DMS79 (cell line): ENCODE measurements around the gene ALPK1.
"Not testable (repeated sequence)": the region's sequence is repeated elsewhere in the genome, so short reads cannot be mapped to it uniquely, and the experiment has no call there.

Experiments used
- DNase-seq: peaks from one replicate; lab custom pipeline; 2025; lab: John Stamatoyannopoulos, UW

ALPK1 gene

DNA sequence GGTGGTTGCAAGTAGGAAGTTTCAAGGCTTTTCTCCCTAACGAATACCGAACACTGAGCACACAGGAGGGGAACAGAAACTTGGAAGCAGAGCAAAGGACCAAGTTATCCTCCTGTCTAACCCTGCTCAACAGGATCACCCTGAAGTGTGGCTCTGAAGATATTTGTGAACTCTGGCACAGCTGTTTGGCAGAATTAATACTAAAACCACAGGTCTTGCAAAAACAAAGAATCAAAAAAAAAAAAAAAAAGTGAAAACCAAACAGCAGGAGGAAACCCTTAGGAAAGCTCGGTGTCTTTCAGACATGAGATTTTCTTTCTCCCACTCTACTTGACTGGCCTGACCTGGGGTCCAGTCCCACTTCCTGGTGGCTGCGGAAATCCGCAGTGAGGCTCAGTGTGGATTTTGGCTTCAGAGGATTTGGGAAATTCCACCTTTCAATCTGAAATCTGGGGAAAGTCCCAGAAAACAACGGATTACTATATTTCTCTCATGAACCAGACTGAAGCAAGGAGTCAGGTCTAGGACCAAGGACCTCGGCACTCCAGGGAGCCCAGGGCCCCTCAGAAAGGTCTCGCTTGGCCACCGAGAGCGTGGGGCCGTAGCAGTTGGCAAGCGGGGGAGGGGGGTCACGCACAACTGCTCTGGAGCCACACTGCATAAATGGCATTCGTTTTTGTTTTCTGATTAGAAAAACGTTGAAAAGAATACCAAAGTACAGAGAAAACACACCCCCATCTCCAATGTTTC lies 12.3 kb upstream of the ALPK1 start:
- DNase-seq = no peak

DNA sequence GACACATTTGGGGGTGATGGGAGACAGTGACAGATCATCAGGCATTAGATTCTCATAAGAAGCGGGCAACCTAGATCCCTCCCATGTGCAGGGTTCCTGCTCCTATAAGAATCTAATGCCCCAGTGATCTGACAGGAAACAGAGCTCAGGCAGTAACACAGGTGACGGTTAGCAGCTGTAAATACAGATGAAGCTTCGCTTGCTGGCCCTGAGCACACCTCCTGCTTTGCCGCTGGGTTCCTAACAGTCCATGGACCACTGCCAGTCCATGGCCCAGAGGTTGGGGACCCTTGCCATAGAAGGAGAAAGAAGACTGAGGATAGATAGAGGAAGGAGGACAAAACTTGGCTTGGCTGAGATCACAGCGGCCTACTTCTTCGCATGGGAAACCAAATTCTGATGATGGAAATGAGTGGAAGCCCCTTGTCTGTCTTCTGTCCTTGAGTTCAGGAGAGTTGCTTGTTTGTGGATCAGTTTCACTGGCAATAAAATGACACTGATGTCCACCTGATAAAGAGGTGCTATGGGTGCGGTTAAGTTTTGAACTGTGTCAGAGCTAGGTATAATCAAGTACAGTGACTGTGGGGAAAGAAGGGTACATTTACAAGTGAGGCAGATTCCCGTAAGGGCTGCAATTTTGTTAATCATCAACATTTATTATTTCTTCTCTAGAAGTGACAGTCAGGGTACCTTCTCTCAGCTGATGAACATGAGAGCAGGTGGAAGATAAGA lies 9.7 kb upstream of the ALPK1 start:
- DNase-seq = no peak

DNA sequence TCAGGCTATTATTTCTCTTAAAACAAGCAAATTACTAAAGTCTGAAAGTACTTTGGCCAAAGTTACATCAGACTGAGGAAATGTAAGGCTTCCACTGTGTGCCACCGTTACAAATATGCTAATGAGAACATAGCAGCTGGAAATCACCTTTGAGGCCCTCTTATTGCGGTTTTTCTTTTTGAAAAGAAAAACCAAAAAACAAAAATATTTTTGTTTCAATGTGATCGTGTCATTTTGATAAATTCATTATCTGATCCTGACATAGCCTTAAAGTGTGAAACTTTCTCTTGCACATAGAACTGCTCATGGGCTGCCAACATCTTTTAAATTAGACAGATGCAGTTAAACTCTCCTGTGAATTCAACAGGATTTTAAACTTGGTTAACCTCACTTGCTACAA lies 8.7 kb upstream of the ALPK1 start:
- no peak for DNase-seq

DNA sequence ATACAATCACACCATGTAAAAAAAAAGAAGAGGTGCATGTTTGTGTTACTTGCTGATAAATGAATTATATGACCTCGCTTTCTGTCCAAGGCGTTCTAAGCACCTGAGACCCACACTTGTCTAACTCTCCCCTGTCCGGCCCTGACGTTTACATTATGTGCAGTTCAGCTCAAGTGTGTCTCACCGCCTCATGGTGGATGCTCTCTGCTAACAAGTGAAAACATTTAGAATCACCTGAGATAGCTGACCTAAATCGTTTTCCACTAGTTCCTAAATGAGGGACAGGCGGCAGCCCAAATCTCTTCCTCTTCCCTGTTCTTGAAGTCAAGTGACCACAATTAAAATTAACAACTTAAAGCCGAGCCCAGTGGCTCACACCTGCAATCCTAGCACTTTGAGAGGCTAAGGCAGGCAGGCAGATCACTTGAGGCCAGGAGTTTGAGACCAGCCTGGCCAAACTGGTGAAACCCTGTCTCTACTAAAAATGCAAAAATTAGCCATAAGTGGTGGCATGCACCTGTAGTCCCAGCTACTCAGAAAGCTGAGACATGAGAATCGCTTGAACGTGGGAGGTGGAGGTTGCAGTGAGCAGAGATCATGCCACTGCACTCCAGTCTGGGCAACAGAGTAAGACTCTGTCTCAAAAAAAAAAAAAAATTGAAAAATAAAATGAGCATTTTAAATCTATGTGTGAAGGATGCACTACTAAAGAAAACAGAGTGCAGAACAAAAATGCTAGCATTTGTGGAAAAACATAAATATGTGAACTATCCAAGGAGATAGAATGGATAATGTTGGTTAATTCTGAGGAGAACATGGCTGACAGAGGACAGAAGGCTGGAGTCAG lies 7.5 kb upstream of the ALPK1 start:
- DNase-seq = no peak

DNA sequence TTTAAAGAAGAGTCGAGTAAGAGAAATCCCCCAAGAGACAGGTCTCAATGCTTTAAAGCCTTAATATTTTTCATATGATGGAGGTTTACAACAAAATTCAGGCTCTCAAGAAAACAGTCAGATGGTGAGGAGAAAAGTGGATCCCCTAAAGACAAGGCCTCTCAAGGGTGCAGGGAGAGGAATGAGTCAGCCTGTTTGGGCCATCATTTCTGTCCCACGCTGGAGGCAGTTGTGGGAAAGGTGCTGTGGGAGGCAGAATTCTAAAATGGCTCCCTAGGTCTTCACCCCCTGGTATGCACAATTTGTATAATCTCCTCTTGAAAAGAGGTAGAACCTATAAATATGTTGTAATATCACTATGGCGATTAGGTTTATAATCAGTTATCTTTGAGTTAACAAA lies 6.8 kb upstream of the ALPK1 start:
- no peak for DNase-seq

DNA sequence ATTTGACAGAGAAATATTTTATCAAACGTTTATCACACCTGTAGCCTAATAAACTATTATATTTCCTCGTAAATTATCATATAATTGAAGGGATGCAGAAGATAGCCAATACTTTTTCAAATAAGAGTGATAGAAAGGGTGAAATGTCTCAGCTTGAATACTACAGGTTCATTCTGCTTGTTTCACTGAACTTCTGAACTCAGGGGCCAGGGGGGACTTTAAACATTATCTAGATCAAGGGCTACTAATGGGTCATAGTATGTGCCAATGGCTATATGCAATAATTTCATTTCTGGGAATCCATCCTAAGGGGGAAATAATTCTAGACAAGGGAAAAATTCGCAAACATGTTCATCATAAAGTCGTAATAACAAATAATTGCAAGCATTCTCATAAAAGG lies 2.6 kb downstream of the ALPK1 start:
- no peak for DNase-seq

DNA sequence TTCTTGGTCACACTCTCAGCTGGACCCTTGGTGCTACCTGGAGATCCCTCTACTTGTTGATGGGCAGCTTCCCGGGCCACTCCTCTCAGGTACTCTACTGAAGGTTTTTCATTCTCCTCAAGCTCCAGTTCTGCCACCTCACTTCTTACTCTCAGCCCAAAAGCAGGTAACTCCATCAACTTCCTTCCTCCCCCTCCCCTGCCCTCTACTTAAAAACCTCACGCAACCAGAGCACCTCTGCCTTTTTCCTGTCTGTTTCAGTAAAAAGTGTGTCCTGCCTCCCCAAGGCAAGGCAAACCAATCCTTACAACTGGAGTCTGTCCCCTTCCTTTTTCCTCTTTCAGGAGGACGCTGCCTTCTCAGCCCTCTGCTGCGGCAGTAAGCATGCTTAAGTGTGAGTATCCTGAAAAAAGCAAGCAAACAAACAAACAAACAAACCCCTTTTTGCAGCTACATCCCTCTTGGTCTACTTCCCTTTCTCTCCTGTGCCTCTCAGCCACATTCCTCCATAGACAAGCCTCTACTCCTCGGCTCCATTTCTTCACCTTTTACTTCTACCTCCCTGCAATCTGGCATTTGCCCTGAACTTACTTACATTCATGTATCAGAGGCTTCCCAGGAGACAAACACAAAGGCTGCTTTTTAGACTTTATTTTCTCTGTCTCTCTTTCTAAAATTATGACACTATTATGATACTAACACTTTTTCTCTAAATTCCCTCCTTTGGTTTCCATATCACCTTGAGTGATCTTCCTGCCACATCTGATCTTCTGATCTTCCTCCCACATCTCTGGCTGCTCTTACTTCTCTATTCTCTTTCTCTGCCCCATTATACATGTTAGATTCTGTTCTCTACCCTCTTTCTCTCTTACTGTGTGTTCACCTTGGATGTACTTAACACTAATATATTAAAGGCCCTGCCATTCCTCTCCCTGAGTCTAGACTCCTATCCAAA lies 5.4 kb downstream of the ALPK1 start:
- DNase-seq = no peak

DNA sequence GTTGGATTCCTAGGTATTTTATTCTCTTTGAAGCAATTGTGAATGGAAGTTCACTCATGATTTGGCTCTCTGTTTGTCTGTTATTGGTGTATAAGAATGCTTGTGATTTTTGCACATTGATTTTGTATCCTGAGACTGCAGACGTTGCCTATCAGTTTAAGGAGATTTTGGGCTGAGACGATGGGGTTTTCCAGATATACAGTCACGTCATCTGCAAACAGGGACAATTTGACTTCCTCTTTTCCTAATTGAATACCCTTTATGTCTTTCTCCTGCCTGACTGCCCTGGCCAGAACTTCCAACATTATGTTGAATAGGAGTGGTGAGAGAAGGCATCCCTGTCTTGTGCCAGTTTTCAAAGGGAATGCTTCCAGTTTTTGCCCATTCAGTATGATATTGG lies 8.3 kb downstream of the ALPK1 start:
- DNase-seq = not testable (repeated sequence)

DNA sequence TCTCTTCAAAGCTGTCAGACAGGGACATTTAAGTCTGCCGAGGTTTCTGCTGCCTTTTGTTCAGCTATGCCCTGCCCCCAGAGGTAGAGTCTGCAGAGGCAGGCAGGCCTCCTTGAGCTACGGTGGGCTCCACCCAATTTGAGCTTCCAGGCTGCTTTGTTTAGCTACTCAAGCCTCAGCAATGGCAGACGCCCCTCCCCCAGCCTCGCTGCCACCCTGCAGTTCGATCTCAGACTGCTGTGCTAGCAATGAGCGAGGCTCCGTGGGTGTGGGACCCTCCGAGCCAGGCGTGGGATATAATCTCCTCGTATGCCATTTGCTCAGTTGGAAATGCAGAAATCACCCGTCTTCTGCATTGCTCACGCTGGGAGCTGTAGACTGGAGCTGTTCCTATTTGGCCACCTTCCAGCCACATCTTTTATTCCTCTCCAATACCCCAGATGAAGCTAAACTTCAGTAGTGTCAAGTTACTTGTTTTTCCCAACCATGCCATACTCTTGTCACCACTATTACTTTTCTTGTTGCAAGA lies 12.2 kb downstream of the ALPK1 start:
- peak; percentile 18 for DNase-seq

DNA sequence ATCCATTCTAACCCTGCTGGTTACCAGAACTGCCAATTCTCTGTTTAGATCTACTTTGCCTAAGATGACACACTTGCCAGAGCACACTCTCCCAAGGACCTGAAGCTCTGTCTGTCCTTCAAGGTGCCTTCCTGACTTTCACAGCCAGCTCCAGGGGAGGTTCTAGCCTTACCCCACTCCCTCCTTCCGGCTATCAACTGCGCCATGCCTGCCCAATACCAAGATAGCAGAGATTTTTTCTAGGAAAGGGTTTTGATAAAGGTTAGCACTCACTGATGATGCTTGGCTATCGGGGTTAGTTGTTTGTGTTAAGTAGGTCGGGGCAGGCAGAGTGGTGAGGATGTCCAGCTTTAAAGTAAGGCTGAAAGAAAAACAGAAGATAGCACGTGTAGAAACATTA lies 14.3 kb downstream of the ALPK1 start:
- DNase-seq = no peak

DNA sequence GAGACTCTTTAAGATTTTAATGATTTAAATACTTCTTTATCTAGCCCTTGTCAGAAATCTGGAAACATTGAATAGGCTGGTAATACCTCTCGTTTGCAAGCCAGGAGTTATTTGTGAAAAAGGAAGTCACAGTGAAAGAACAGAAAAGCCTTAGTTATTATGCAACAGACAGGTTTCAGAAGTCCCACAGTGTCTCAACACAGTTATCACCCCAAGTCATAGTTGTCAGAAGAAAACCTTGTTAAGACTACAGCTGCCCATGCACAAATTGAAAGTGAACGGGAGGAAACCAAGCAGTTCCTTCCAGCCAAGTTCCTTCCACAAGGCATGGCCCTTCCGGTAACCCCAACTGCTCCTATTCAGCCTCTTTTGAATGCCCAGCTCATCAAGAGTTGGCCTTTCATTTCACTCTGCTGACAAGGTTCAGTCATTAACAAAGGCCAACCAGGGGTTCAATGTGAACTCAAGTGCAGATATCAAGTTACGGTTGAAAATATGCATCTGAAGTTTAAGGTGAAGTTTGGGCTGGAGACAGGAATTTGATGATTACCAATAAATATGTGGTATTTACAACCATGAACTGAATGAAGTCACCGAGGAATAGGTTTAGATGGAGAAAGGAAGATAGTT lies 15.6 kb downstream of the ALPK1 start:
- no peak for DNase-seq

DNA sequence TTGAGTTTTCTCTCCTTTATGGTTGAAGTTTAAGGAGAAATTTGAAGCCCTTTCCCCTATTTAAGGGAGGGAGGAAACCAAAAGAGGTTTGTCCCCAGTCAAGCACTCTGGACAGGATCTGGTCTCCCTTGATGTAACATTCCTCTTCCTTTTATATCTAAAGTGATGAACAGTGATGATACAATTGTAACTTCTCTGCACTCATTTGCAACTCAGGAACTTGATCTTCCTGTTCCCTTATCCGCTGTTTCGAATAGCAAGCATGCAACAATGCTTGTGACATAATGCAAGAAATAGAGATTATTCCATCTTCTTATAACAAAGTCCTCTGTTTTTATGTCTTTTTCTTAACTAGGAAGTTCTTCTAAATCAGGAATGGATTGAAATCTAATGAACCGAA lies 18.3 kb downstream of the ALPK1 start:
- no peak for DNase-seq

DNA sequence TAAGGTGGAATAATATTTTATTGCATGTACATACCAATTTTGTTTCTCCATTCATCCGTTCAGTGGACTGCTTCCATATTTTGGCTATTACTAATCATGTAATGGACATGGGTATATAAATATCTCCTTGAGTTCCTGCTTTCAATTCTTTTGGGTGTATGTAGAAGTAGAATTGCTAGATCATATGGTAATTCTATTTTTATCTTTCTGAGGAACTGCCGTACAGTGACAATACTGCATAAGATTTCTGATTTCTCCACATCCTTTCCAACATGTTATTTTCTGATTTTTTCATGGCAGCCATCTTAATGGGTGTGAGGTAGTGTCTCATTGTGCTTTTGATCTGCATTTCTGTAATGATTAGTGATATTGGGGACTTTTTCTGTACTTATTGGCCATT lies 19.2 kb downstream of the ALPK1 start:
- no peak for DNase-seq

DNA sequence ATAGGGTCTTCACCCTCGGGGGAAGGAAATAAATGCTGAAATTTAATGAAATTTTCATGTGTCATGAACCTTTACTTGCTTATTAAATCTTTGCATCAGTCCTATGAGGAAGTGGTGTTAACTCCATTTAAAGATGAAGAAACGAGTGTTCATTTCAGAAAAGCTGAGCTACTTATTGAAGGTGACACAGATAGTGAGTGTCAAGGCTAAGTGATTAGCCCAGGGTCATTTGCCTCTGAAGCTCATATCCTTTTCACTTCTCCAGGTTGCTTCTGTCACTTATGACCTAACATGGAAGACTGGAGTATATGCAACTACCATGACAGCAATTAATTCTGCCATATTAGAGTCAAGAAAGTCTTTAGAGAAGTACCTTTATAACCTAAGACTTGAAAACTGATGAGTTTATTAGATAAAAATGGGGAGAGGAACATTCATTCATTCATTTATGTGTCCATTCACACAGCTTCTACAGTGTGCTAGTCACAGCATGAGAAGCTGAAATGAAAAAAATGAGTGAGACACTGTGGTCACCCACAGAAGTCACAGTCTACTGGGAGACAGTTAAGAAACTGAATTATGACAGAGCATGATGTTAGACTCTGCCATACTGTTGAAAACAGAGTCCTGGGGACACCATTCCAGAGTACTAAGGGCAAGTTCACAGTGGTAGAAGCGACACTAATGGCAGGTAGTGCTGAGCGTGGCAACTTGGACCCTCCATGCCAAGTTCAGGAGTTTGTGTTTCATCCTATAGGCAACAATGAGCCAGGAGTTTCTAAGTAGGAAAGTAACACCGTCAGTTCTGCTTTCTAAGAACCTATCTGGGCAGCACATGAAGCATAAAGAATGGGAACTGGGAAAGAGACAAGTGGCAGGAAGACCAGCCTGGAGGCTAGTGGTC lies 21.3 kb downstream of the ALPK1 start:
- no peak for DNase-seq

DNA sequence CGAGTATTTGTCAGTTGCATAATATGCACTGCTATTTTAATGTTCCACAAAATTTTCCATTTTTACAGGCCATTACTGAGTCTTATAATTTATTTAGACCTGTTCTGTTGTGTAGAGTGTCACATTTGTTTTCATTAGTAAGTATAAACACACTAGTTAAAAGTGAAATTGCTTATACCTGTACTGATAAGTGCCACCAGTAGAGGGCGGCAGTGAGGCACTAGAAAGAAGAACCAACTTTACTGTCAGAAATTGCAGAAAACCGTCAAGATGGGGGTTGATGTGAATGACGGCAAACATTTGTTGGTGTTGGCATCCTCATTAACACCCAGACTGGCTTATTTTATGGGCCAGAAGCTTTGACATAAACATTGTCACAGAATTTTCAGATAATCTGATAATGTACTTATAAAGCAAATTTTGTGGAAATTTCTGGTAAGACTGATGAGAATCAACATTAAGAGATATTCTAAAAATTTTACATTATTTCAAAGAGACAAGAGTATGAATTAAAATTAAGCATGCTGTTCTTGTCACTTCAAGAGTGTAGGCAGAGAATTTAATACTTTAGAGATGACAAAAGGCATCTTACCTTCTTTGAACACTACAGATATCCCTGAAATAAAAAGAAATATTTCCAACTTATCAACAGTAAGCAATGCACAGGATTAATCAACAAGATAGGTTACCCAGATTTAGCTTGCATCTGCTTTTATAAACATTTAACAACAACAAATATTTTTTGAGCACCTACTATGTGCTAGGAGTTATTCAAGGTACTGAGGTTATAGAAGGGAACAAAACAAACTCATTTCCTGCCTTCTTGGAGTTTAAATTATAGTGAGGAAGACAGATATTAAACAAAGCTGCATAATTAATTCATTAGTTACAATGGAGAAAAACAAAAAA lies 24.9 kb downstream of the ALPK1 start:
- DNase-seq = no peak

DNA sequence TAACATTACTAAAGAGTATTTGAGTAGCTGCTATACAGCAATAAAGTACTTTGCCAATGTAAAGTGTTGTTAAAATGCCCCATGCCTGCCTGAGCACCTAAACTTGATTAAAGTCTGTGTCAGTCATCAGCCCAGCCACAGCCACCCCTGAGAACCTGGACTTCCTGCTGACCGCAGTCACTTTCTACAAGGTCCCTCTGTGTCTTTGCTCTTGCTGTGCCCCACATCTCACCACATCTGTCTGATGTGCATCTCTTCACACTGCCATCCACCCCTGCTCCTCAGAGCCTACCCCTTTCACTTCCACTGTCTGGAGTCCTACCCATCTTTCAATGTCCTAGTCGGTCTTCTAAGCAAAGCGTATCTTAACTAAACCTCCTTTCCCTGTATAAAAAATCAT lies 25.7 kb downstream of the ALPK1 start:
- DNase-seq = no peak

DNA sequence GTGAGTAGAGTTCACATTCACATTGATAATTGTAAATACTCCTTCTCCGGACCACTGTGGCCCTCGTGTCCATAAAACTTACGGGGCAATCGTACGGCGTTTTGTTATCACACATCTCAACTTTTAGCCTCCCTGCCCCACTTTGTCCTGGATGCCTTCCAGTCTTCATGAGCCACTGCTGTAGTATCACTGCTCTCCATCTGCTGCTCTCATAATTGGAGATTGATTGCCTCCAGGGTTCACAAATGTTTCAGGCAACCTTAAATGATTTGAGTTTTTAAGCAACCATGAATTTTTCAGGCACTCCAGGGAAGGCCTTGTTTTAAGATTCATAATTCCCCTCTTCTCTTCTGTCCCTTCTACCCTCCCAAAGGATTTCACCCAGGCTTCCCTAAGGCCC lies 28.4 kb downstream of the ALPK1 start:
- no peak for DNase-seq

DNA sequence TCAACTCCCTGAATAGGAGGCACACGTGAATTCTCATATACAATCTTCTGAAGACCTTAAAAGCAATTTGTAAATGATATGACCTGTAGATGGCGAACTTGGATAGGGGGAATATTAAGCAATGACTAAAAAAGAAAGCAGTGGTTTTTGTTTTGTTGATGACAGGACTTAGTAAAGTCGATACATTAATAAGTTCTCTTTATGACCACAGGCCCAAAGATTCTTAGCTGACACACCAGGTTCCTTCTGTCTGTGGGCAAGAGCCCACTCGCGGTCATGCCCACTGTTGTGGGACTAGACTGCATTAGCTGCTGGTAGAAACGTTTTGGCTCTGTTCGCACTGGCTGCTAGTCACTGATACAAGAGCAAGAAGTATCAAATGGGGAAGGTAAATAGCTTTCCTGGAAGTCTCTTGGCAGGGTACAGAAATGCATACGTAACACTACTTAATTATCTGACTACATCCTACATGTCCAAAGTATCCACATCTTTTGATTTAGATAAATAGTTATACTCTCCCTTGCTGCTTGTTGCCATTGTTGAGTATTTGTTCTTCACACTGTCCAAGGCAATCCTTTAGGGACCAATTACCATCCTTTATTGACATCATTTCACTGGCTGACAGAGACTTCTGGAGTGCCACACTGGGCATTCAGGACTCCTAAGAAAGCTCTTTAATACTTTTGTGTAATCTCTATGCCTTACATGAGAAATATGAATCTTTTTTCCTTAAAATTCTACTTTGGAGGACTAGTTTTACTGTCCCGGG lies 31.0 kb downstream of the ALPK1 start:
- no peak for DNase-seq
